ENCODE measurements around the gene AXDND1. TPM values are rescaled to one million over a fixed set of nuclear protein-coding genes. Genes with fewer than 3 reads are reported as not detected.

Gene AXDND1
- total RNA-seq, 2 donors from 2014 or later = 3.6 TPM; not detected in 1

DNA sequence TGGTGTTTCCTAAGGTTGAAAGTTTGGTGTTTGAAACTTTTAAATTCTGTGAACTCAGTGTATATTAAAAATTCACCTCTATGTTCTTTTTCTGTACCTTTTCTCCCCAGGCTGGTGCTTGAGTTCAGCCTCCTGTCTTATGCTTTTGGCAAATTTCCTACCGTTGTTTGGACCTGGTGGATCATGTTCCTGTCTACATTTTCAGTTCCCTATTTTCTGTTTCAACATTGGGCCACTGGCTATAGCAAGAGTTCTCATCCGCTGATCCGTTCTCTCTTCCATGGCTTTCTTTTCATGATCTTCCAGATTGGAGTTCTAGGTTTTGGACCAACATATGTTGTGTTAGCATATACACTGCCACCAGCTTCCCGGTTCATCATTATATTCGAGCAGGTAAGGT, 24.9 kb upstream of the AXDND1 start:
- TF ChIP-seq, protein P1, sequence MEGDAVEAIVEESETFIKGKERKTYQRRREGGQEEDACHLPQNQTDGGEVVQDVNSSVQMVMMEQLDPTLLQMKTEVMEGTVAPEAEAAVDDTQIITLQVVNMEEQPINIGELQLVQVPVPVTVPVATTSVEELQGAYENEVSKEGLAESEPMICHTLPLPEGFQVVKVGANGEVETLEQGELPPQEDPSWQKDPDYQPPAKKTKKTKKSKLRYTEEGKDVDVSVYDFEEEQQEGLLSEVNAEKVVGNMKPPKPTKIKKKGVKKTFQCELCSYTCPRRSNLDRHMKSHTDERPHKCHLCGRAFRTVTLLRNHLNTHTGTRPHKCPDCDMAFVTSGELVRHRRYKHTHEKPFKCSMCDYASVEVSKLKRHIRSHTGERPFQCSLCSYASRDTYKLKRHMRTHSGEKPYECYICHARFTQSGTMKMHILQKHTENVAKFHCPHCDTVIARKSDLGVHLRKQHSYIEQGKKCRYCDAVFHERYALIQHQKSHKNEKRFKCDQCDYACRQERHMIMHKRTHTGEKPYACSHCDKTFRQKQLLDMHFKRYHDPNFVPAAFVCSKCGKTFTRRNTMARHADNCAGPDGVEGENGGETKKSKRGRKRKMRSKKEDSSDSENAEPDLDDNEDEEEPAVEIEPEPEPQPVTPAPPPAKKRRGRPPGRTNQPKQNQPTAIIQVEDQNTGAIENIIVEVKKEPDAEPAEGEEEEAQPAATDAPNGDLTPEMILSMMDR (IDR thresholded peaks at IDR 0.05) = no peak
- no peak for TF ChIP-seq POLR2A (IDR thresholded peaks at IDR 0.05)
- Histone ChIP-seq H3K9me3 (no peaks in the 10 kb centered on the region), H3K4me3 (no peak overlapping the region), H3K27ac (no peak overlapping the region), H3K4me1 (peaks cover 7% of the 10 kb centered on the region), H3K36me3 (replicated peaks in 1 of 2; ENCODE audit: insufficient read depth in 1 of 2, low read depth in 2 of 2) (peaks cover 5 to 15% of the 10 kb centered on the region in 2 donors), H3K27me3 (no peaks in the 10 kb centered on the region)
- intact Hi-C loops (cut with DNase I) = no loop called here
- no peak for ATAC-seq
- 67 to 77% methylated on average over 5 of the region's 5 CpGs for WGBS, 2 donors
- no peak for DNase-seq

DNA sequence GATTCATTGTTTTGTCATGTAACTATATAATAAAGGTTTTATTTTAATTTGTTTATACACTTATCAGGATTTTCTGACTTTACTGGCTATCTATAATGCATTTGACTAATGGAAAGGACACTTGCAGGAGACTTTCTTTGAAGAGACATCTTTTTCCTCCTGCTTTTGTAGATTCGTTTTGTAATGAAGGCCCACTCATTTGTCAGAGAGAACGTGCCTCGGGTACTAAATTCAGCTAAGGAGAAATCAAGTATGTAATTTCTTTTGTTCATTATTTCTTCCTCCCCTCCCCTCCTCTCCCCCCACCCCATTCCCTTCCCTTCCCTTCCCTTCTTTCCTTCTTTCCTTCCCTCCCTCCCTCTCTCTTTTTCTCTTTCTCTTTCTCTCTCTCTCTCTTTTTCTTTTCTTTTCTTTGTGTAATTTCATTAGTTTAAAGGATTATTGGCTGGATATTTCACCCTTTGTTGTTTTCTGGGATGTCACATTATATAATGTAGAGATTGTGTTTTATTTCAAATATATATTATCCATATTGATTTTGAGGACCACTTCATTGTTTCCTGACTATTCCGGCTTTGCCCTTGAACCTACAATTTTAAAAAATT, 23.7 kb upstream of the AXDND1 start:
- WGBS, 2 donors = 70 to 72% methylated on average over 4 of the region's 4 CpGs
- Histone ChIP-seq H3K4me1 (peaks cover 7% of the 10 kb centered on the region), H3K27me3 (no peaks in the 10 kb centered on the region), H3K4me3 (no peak overlapping the region), H3K9me3 (no peaks in the 10 kb centered on the region), H3K36me3 (replicated peaks in 1 of 2; ENCODE audit: insufficient read depth in 1 of 2, low read depth in 2 of 2) (peaks cover 5 to 18% of the 10 kb centered on the region in 2 donors), H3K27ac (no peak overlapping the region)
- ATAC-seq (no peak), DNase-seq (no peak)
- no peak for TF ChIP-seq POLR2A (IDR thresholded peaks at IDR 0.05)
- TF ChIP-seq, protein P1 (IDR thresholded peaks at IDR 0.05) = no peak
- intact Hi-C loops (cut with DNase I) = no loop called here

DNA sequence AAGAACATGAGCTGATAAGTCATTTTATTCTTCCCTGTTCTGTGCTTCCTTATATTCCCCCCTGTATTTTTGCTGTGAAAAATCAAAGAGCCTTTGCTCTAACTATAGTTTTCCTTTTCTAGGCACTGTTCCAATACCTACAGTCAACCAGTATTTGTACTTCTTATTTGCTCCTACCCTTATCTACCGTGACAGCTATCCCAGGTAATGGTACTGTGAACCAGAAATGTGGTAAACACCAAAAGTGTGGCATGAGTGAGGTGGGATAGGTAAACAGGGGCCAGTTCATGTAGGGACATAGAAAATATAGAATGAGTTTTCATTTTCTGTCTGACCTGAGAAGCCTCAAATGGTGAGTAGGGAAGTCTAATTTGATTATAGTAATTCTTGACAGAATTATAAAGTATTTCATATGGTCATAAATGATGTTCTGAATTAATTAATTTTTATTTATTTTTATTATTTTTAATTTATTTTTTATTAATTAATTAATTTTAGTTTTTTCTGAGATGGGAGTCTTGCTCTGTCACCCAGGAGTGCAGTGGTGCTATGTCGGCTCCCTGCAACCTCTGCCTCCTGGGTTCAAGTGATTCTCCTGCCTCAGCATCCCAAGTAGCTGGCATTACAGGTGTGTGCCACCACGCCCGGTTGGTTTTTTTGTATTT, 22.9 kb upstream of the AXDND1 start:
- 71 to 73% methylated on average over 4 of the region's 4 CpGs for WGBS, 2 donors
- H3K4me1 ChIP-seq = peaks cover 7% of the 10 kb centered on the region
- H3K27me3 ChIP-seq = no peaks in the 10 kb centered on the region
- no peak overlapping the region for H3K27ac ChIP-seq
- intact Hi-C loops (cut with DNase I) = no loop called here
- ATAC-seq = no peak
- no peak for TF ChIP-seq POLR2A (IDR thresholded peaks at IDR 0.05)
- TF ChIP-seq, protein P1 (IDR thresholded peaks at IDR 0.05) = no peak
- peaks cover 5 to 20% of the 10 kb centered on the region in 2 donors for H3K36me3 ChIP-seq (replicated peaks in 1 of 2; ENCODE audit: insufficient read depth in 1 of 2, low read depth in 2 of 2)
- DNase-seq = no peak
- H3K4me3 ChIP-seq = no peak overlapping the region
- H3K9me3 ChIP-seq = no peaks in the 10 kb centered on the region

DNA sequence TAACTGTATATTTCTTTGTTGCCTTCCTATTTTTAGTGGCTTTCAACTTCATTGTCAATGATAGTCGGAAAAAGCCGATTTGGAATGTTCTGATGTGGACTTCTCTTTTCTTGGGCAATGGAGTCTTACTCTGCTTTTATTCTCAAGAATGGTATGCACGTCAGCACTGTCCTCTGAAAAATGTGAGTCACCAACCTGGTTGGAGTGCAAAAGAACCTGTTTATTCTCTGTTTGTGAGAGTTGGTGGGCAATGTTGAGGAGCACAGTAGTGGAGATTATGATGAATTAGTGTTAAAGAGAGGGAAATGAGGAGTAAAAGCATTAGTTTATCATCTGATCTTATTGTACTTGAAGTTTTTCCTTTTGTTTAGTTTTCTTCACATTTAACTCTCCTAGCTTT, 14.5 kb upstream of the AXDND1 start:
- ATAC-seq = no peak
- intact Hi-C loops (cut with DNase I) = no loop called here
- 80 to 89% methylated on average over 3 of the region's 3 CpGs for WGBS, 2 donors
- Histone ChIP-seq H3K4me1 (no peaks in the 10 kb centered on the region), H3K27ac (no peak overlapping the region), H3K36me3 (replicated peaks in 1 of 2; ENCODE audit: insufficient read depth in 1 of 2, low read depth in 2 of 2) (peaks cover 0 to 15% of the 10 kb centered on the region in 2 donors), H3K4me3 (no peak overlapping the region), H3K27me3 (no peaks in the 10 kb centered on the region), H3K9me3 (no peaks in the 10 kb centered on the region)
- no peak for DNase-seq
- TF ChIP-seq POLR2A (IDR thresholded peaks at IDR 0.05) = no peak
- TF ChIP-seq, protein P1 (IDR thresholded peaks at IDR 0.05) = no peak

DNA sequence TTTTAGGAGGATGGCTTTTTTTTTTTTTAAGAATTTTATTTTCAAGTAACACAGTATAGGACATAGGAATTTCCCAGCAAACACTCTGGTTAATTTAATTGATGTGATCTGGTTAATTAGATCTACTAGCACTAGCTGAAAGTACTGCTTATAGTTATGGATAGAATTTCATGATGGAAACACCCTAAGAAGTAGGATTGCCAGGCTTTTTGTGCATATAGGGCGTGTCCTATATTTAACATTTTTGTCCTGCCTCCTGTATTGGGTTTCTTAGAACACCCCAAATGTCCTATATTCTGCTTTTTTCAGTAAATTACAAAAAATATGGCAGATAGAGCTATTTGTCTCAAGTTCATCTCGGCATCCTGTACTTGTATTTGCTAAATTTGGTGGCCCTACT, 13.5 kb upstream of the AXDND1 start:
- H3K4me1 ChIP-seq = no peaks in the 10 kb centered on the region
- peaks cover 0 to 12% of the 10 kb centered on the region in 2 donors for H3K36me3 ChIP-seq (replicated peaks in 1 of 2; ENCODE audit: insufficient read depth in 1 of 2, low read depth in 2 of 2)
- 92% methylated on average over 2 of the region's 2 CpGs for WGBS, 2 donors
- H3K9me3 ChIP-seq = no peaks in the 10 kb centered on the region
- intact Hi-C loops (cut with DNase I) = no loop called here
- H3K4me3 ChIP-seq = no peak overlapping the region
- no peak overlapping the region for H3K27ac ChIP-seq
- no peaks in the 10 kb centered on the region for H3K27me3 ChIP-seq
- DNase-seq = no peak
- TF ChIP-seq, protein P1 (IDR thresholded peaks at IDR 0.05) = no peak
- TF ChIP-seq POLR2A (IDR thresholded peaks at IDR 0.05) = no peak
- ATAC-seq = no peak
